ENCODE results near the gene MET.

The MET gene

GRCh38 chr7:116782177-116782711, 110.2 kb downstream of the MET start (continued):
- TF ChIP-seq TCF7L2 (IDR thresholded peaks at IDR 0.05; ENCODE audit: borderline replicate concordance, low read depth, low read length) = no peak

GRCh38 chr7:116783666-116784318, 111.8 kb downstream of the MET start:
- Histone ChIP-seq H3K9me3 (ENCODE audit: control insufficient read depth, insufficient read depth, low read depth, low read length) (no peaks in the 10 kb centered on the region), H3K36me3 (ENCODE audit: control insufficient read depth in 2 of 2, insufficient read depth in 1 of 2, low read length in 2 of 2) (peaks cover 0 to 78% of the 10 kb centered on the region in 2 experiments; a peak in 1 of 3 replicates), H3K27ac (ENCODE audit: extremely low read depth, low read depth, low read length) (no peak overlapping the region), H3K4me1 (ENCODE audit: control insufficient read depth, insufficient read depth, low read length) (peaks cover 5% of the 10 kb centered on the region; the same call in 1 of the 2 replicates), H3K4me3 (ENCODE audit: low read depth, low read length) (no peak overlapping the region)
- no peak for TF ChIP-seq REST (tag by site-specific recombination; IDR thresholded peaks at IDR 0.05)
- TF ChIP-seq ZNF707 (tag by site-specific recombination; IDR thresholded peaks at IDR 0.05) = no peak
- TF ChIP-seq ZFP3 (tag by site-specific recombination; IDR thresholded peaks at IDR 0.05; ENCODE audit: low read depth) = no peak
- no peak for TF ChIP-seq ZNF629 (tag by site-specific recombination; IDR thresholded peaks at IDR 0.05)
- TF ChIP-seq ZBTB44 (tag by site-specific recombination; IDR thresholded peaks at IDR 0.05) = no peak
- no peak for TF ChIP-seq ZNF157 (tag by site-specific recombination; IDR thresholded peaks at IDR 0.05)
- POLR2A ChIA-PET = no interaction called here
- CTCF ChIA-PET = interaction anchor here (0.6 to 0.7 kb wide), 2 partner anchors 12 to 175 kb away, joined by 3 to 4 read pairs; no protein-coding TSS in a partner anchor

- no peak for TF ChIP-seq ZXDB (tag by site-specific recombination; IDR thresholded peaks at IDR 0.05)
- ChIA-PET POLR2A (no interaction called here), CTCF (interaction anchor here (1.0 kb wide), 1 partner anchor 23 kb away, joined by 3 read pairs; no protein-coding TSS in a partner anchor)
- Histone ChIP-seq H3K4me1 (ENCODE audit: control insufficient read depth, insufficient read depth, low read length) (peaks cover 5% of the 10 kb centered on the region; the same call in 1 of the 2 replicates), H3K36me3 (ENCODE audit: control insufficient read depth in 2 of 2, insufficient read depth in 1 of 2, low read length in 2 of 2) (peaks cover 0 to 72% of the 10 kb centered on the region in 2 experiments; a peak in 1 of 3 replicates), H3K4me3 (ENCODE audit: low read depth, low read length) (no peak overlapping the region), H3K27ac (ENCODE audit: extremely low read depth, low read depth, low read length) (no peak overlapping the region), H3K9me3 (ENCODE audit: control insufficient read depth, insufficient read depth, low read depth, low read length) (no peaks in the 10 kb centered on the region)
These were observed 112.7 kb downstream of the MET start for GRCh38 chr7:116784647-116785046.

GRCh38 chr7:116785843-116786242, 113.8 kb downstream of the MET start:
- TF ChIP-seq KLF8 (tag by site-specific recombination; IDR thresholded peaks at IDR 0.05) (no peak), ZEB2 (tag by site-specific recombination; IDR thresholded peaks at IDR 0.05) (no peak), ZIC2 (tag by site-specific recombination; IDR thresholded peaks at IDR 0.05) (no peak), REPIN1 (tag by site-specific recombination; IDR thresholded peaks at IDR 0.05; ENCODE audit: low read depth) (no peak), ZBTB26 (tag by site-specific recombination; optimal IDR thresholded peaks at IDR 0.05) (no peak), ZNF701 (tag by site-specific recombination; IDR thresholded peaks at IDR 0.05) (no peak)
- ChIA-PET CTCF (interaction anchor here (1.0 to 2.0 kb wide), 3 partner anchors 22 to 194 kb away, joined by 3 to 30 read pairs (median 3); no protein-coding TSS in a partner anchor), POLR2A (no interaction called here)
- no peak overlapping the region for H3K4me3 ChIP-seq (ENCODE audit: low read depth, low read length)
- no peaks in the 10 kb centered on the region for H3K9me3 ChIP-seq (ENCODE audit: control insufficient read depth, insufficient read depth, low read depth, low read length)
- H3K27ac ChIP-seq (ENCODE audit: extremely low read depth, low read depth, low read length) = no peak overlapping the region
- peaks cover 5% of the 10 kb centered on the region; the same call in 1 of the 2 replicates for H3K4me1 ChIP-seq (ENCODE audit: control insufficient read depth, insufficient read depth, low read length)
- H3K36me3 ChIP-seq (ENCODE audit: control insufficient read depth in 2 of 2, insufficient read depth in 1 of 2, low read length in 2 of 2) = peaks cover 0 to 68% of the 10 kb centered on the region in 2 experiments; a peak in 1 of 3 replicates

Measured in HEK293 (cell line).